HG03521 (cell line): ENCODE results near the gene TMEM164.

ENCODE experiments used
- ATAC-seq: cut with Tn5 transposase; IDR thresholded peaks from one replicate; pipeline ENCODE4 v1.9.1; 2021; ENCODE audit warnings: mild to moderate bottlenecking, moderate library complexity; ENCODE audit not compliant: unreplicated experiment

Gene TMEM164

DNA sequence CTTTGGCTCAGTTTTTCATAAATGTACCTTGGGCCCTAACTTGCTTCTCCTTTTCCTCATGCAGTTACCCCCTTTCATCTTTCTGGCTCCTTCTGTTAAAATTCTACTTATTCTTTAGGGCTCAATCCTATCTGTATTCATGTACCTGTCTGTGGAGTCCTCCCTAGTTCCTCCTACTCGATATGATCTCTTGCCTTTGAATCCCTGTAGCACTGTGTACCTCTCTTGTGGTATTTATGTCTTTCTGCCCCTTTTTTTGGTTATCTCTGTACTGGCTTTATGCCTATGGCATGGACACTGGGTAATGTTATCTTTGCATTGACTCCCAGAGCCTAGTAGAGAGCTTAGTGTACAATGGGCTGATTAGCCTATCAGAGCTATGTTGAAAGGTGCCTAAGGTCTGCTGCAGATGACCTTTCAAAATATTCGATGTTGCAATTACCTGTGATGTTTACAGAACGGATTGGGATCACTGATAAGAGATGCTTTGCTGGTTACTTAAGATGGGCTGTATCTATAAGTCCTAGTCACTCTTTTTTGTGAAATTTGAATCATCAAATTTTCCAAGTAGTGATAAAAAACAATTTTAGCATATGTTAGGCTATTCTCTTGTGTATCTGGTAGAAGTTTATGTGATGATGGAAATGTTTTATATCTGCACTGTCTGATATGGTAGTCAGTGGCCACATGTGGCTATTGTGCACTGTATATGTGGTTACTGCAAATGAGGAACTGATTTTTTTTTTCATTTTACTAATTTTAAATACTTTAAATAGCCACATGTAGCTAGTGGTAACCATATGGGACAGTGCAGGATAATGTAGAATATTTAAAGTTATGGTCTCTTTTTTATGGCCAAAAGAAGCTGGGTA is 33.5 kb downstream of the TMEM164 start:
- no peak for ATAC-seq

DNA sequence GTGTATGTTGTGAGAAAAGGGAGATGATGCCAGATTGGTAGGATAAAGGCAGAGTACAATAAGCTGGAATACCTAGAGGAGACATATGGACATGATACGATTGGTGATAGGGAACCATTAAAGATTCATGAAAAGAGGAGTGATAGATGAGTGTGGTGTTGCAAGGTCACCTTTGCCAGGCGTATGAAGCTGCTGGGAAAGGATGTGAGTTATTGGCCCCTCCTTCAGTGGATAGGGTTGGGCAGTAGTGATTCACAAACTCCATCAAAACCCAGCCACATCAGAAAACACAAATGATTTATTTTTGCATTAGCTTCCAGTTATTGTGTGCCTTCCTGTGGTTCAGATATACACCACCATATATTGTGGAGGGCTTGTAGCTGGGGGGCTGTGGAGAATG is 34.3 kb downstream of the TMEM164 start:
- no peak for ATAC-seq

DNA sequence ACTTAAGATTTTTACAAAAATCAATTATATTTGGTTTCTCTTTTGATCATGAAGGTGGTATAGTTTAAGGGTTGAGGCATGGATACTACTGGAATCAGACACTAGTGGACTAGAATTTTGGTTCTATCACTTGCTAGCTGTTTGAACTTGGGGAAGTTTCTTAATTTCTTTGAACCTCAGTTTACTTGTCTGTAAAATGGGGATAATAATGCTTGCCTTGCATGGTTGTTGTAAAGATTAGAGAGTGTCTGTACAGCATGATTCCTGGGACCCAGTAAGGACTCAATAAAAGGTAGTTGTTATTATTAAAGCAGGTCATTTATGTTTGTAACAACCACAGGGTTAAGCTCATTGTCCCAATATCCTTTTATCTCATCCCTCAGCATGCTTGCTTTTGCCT is 36.0 kb downstream of the TMEM164 start:
- ATAC-seq = no peak

DNA sequence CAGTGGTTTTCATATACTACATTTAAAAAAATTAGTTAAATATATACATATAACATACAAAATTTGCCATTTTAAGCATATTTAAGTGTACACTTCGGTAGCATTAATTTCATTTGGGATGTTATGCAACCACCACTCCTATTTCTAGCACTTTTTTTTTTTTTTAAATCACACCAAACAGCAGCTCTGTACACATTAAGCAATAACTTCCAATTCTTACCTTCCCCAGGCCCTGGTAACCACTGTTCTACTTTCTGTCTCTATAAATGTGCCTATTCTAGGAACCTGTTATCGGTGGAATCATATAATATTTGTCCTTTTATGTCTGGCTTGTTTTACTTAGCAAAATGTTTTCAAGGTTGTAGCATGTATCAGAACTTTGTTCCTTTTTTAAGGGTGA is 39.1 kb downstream of the TMEM164 start:
- ATAC-seq = no peak

DNA sequence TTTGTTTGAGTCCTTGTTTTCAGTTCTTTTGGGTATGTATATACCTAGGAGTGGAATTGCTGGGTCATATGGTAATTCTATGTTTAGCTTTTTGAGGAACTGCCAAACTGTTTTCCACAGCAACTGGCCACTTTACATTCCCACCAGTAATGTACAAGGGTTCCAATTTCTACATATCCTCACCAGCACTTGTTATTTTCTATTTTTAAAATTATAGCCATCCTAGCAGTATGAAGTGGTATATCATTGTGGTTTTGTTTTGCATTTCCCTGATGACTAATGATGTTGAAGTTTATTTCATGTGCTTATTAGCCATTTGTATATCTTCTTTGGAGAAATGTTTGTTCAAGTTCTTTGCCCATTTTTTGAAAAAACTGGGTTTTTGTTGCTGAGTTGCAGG is 39.6 kb downstream of the TMEM164 start:
- no peak for ATAC-seq

DNA sequence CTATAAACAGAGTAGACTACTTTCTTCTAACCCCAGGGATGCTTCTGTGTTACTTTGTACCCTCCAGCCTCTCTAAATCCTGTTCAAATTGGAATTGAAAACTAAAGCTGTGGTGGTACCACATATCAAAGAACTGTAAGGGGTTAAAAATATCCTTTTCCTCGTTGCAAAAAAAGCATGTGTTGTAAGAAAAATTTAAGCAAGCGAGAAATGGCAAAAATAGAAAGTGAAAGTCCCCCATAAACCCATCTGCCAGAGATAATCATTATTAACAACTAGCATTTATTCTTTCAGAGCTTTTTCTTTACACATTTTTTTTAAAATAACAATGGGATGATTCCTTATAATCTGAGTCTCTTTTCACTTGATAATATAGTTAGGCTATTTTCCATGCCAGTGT is 40.6 kb downstream of the TMEM164 start:
- ATAC-seq = no peak

DNA sequence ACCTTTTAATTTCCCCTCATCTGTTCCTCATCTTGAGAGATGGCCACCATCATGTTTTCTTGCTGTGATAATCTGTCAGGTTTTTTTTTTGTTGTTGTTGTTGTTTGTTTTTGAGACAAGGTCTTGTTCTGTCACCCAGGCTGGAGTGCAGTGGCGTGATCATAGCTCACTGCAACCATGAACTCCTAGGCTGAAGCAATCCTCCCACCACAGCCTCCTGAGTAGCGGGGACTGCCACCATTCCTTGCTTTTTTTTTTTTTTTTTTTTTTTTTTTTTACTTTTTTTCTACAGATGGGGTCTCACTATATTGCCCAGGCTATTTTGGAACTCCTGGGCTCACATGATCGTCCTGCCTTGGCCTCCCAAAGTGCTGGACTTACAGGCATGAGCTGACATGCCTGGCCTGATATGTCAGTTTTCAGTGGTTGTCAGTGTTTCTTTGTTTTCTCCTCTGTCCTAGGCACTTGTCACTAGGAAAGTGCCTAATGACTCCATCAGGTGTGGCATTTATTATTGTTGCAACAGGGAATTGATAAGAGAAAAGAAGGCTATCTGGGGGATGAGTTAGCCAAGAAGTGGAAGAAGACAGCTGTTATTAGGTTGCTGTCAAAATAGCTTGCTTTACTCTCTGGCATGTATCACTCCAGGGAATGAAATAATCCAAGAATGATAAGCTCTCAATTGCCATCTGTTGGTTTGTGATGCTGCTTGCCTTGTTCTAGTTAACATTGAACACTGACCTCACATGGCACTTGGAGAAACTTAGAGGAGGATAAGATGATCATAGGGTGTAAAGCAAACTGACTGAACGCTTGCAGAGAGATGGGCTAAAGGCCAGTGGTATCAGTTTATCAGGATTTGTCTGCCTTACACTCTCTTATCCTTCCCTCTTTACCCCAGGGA is 41.7 kb downstream of the TMEM164 start:
- ATAC-seq = no peak

DNA sequence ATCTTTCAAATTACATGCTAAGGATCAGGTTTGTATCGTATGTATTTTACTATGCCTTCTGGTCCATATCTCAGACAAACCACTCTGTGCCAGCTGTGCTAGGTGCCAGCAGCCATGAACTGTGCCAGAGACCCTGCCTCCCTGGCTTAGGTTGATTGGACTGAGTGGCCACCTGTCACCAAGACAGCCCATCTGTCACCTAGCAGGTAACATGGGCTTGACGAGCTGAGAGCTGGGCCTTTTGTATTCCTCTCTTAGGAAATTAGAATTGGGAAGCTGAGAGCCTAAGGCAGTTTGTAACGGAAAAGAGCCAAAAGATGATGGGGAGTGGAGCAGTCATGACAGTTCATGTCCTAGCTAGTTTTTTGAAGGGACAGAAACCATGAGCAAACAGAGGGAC is 42.5 kb downstream of the TMEM164 start:
- ATAC-seq = no peak

DNA sequence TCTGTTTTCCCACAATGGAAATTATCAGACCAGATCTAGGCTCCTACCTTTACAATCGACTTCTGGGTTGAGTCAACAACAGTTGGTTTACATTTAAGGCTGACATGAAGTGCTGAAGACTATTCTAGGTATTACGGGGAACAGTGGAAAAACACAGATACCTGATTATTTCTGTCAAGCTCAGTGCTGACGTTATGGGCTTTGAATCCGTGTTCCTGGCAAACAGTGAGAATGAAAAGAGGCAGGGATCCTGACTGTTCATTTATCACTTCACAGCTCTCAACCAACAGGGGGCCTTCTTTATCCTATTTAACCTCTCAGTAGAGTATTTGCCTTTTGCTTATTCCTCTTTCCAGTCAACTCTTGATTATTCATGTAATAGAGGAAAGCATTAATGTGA is 43.1 kb downstream of the TMEM164 start:
- ATAC-seq = no peak

DNA sequence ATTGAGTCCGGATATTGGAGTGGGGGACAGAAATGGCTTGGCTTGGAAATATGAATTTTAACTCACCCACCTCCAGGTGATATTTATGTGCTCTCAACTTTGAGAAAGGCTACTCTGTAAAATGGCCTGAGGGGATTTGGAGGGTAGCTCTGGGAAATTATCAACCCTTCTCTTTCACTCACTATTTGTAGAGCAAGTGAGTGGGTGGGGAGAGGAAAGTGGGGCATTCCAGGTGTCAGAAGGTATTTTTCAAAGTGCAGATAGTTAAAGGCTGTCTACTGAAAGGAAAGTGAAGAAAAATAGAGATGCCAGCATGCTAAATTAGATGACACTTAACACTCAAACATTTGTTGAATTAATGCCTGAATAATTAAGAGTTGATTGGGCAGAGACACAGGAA is 44.1 kb downstream of the TMEM164 start:
- ATAC-seq = no peak

DNA sequence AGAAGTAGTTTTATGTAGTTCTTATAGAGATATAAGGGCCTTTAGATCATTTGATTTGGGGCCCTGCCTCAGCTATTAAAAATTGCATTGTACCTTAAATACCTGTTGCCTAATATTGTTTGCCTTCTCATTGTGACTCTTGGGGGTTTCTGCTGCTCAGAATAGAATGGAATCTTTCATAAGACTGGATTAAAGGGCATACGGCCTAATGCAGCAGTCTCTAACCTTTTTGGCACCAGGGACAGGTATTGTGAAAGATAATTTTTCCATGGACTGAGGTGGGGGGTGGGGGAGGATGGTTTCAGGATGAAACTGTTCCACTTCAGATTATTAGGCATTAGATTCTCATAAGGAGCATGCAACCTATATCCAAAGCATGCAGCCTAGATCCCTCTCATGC is 46.2 kb downstream of the TMEM164 start:
- no peak for ATAC-seq

DNA sequence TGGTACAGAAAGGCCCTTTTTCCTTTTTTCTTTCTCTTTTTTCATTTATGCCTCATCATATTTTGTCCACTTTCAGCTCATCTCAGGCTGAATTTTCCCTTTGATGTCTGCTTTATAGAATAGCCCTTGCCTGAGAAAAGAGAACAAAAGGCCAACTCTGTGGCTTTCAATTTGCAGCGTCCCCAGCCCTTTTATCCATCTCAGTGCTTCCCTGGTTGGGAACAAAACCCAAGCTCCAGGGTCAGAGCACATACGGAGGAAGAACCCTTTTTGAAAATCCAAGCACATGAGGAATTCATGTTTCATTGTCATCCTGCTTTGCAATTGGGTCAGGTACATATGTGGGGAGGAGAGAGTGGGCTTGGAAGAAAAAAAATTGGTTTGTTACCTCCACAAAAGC is 47.5 kb downstream of the TMEM164 start:
- ATAC-seq = no peak

DNA sequence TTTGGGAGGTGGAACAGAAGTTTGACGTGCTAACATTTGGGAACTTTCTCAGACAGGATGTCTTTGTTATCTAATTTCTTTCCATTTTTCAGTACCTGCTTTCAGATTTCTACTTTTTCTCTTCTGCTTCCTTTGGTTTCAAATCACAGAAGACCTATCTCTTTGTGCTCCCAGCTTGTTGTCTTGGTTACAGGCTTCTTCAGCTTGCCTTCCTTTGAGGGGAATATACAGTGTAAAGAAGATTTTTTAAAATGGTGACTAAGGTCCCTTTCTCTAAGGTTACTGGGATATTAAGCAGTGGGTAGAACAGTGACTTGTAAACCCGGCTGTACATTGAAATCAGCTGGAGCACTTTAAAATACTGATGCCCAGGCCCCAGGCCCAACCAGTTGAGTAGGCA is 48.0 kb downstream of the TMEM164 start:
- no peak for ATAC-seq

DNA sequence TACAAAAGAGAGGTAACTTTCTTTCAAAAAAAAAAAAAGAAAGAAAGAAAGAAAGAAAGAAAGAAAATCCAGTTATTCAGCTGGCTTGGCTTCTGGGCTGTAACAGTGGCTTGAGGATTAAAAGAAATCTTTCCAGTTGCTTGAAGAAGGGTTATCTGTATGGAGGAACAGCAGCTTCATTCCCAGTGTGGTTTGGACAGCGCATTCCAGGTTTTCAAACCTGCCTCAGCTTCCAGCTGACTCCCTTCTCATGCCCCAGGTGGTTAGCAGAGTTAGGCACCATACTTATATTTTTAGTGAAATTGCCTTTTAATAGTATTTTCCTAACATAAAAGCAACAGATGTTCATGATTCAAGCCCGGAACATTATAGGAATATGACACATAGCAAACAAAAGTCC is 48.6 kb downstream of the TMEM164 start:
- ATAC-seq = no peak

DNA sequence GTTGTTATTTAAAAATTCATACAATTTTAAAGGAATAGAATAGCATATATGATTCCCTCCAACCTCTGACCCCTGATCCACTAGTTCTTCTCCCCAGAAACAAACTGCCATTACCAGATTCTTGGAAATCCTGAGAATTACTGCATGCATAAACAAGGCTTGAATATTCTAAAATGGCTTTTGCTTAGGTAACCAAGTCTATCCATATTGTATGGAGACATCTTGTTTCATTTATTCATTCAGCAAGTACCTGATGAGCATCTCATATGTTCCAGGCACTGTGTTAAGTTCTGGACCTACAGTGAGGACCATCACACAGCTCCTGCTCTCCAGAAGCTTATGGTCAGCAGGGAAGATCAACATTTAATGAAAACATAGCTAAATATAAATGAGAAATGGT is 49.4 kb downstream of the TMEM164 start:
- ATAC-seq = no peak

DNA sequence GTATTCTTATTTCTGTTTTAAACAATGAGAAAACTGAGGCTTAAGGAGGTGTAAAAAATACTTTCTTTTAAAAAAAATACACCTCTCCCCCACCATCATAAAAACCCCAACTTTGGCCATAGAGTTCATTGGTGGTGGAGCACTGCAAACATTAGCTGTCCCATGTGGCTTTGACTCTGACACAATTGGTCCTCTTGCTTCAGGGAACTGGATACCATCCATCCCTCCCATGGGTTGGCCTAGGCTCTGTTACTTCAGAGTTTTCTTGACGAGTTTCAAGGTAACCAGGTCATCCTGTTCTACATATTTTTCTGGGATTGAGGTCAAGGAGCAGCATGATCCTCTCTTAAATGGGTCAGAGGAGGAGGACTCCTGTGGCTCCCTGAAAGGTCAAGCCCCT is 50.5 kb downstream of the TMEM164 start:
- no peak for ATAC-seq

DNA sequence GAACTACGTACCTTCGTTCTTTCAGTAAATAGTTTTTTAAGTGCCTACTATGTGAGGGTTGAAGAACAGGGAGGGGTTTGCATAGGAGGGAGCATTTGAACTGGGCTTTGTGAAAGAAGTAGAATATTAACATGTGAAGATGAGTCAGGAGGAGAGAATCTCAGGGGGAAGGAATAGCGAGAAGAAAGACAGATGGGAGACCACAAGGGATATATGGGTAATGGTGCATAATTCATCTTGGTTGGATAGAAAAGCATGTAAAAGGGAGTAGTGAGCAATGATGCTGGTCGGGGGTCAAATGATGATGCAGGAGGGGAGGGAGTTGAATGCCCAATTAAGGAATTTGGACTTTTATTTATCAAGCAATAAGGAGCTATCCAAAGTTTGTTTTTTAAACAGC is 52.7 kb downstream of the TMEM164 start:
- ATAC-seq = no peak

DNA sequence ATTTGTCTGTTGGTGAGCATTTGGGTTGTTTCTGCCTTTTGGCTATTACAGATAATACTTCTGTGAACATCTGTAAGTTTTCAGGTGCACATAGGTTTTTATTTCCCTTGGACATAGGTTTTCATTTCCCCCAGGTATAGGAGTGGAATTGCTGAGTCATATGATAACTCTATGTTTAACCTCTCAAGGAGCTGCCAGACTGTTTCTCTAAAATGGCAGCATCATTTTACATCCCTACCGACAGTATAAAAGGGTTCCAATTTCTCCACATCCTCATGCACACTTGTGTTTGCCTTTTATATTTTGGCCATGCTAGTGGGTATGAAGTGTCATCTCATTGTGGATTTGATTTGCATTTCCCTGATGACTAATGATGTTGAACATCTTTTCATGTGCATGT is 53.5 kb downstream of the TMEM164 start:
- ATAC-seq = no peak

DNA sequence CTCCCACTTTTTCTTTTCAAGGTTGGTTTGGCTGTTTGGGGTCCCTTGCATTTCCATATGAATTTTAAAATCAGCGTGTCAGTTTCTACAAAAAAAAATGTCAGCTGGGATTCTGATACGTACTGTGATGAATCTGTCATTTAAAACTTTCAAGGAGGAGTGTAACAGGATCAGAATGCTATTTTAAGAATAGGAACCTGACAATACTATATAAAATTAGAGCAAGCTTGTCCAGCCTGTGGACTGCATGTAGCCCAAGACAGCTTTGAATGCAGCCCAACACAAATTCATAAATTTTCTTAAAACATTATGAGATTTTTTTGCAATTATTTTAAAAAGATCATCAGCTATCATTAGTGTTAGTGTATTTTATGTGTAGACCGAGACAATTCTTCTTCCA is 56.5 kb downstream of the TMEM164 start:
- no peak for ATAC-seq

DNA sequence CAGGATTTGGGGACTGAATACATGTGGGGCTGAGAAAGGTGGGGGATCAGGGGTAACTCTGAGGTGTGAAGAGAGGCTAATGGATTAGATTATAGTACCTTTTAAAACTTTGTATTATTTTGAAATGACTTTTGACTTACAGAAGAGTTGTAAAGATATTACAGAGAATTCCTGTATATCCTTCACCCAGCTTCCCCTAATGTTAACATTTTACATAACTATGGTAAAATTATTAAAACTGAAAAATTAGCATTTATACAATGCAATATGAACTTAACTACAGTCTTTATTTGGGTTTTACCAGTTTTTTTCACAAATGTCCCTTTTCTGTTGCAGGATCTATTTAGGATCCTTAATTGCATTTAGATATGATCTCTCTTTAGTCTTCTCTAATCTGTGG is 57.4 kb downstream of the TMEM164 start:
- ATAC-seq = no peak

DNA sequence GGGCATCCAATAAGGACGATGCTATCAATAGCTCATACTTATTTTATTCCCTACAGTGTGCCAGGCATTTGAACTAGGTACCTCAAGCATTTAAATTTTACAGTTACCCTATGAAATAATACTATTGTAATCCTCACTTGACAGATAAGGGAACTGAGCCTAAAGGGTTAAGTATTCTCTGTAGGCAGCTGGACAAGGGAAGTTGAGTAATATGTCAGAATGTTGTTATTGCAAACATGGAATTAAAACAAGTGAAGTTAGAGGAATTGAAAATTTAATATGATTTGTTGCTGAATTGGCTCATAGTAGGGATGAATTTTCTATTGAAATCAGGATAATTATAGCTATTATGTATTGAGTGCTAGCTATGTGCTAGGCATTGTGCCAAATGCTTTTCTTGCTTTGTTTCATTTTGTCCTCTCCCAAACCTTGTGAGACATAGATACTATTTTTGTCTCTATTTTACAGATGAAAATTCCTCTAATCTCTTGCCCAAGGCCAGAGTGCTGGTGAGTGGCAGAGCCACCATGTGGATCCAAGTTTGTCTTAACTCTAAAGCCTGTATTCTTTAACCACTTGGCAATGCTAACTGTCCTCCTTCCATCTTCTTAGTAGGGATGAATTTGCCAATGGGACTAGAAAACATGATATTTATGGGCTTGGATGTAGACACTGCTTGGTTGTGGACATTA is 58.1 kb downstream of the TMEM164 start:
- no peak for ATAC-seq

DNA sequence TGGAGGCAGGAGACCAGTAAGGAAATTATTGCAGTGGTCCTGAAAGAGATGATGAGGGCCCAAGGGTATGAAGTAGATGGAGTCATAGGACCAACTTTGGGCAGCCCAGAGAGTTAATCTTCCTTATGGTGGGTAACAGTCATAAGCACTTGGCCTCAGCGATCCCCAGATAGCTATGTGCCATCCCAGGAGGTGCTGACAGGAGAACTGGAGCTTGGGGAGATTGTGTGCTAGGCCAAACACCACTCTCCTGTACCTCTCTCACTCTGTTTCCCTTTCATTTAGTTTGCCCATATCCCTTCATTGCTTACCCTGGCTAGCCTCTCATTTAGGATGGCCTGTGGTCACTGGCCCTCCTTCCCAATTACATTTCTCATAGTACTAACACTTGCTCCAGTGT is 60.0 kb downstream of the TMEM164 start:
- no peak for ATAC-seq
